ENCODE data around the gene FKBP2. TPM values are rescaled to one million over a fixed set of nuclear protein-coding genes. Genes with fewer than 3 reads are reported as not detected.
A peak's percentile ranks its signal among the peaks of the same experiment; 100 is the strongest.

Gene FKBP2
- total RNA-seq, 1 donor from 2014 or later, result 41.5 TPM

DNA sequence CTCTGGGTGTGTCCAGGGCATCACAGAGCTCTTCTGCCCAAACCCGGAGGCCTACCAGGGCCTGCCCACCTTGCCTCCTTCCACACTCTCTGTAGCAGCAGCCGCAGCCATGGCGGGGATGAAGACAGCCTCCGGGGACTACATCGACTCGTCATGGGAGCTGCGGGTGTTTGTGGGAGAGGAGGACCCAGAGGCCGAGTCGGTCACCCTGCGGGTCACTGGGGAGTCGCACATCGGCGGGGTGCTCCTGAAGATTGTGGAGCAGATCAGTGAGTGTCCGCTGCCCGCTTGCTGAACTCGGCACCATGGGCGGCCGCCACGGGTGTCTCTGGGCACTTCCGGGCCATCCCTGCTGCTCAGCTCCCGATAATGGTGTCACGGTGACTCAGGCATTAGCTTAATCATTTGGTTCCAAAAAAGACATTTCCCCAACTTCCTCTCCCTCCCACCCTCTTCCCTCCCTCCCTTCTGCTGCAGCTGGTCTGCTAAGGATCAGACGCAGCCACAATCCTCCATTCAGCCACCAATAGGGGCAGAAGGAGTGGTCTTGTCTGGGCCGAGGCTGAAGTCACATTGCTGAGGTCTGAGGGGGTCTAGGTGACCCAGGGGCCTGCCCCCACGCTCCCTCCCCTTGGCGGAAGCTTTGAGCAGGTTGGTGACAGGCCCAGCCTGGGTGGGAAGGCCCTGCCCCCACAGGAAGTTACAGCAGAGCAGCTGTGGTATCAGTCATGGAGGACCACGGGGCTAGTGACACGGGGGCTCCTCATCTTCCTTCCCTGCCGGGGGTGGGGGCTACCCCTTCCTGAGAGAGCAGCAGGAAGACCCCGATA, 33.4 kb upstream of the FKBP2 start:
- TF ChIP-seq, protein P1, sequence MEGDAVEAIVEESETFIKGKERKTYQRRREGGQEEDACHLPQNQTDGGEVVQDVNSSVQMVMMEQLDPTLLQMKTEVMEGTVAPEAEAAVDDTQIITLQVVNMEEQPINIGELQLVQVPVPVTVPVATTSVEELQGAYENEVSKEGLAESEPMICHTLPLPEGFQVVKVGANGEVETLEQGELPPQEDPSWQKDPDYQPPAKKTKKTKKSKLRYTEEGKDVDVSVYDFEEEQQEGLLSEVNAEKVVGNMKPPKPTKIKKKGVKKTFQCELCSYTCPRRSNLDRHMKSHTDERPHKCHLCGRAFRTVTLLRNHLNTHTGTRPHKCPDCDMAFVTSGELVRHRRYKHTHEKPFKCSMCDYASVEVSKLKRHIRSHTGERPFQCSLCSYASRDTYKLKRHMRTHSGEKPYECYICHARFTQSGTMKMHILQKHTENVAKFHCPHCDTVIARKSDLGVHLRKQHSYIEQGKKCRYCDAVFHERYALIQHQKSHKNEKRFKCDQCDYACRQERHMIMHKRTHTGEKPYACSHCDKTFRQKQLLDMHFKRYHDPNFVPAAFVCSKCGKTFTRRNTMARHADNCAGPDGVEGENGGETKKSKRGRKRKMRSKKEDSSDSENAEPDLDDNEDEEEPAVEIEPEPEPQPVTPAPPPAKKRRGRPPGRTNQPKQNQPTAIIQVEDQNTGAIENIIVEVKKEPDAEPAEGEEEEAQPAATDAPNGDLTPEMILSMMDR (IDR thresholded peaks at IDR 0.05; ENCODE audit: insufficient read depth, low read depth, low read length), result no peak
- TF ChIP-seq EZH2 (IDR thresholded peaks at IDR 0.05; ENCODE audit: insufficient read depth, low read length), result no peak
- peaks cover 21% of the 10 kb centered on the region for H3K36me3 ChIP-seq (ENCODE audit: insufficient read depth, low read length)
- Mint-ChIP-seq H3K27ac (ENCODE audit: unreplicated experiment) (peak overlapping the region; percentile 78), H3K9me3 (ENCODE audit: unreplicated experiment) (no peaks in the 10 kb centered on the region), H3K4me3 (ENCODE audit: unreplicated experiment) (no peak overlapping the region), H3K4me1 (ENCODE audit: low read depth, unreplicated experiment) (peaks cover 17% of the 10 kb centered on the region), H3K27me3 (ENCODE audit: low read depth, unreplicated experiment) (no peaks in the 10 kb centered on the region), H3K36me3 (ENCODE audit: low read depth, unreplicated experiment) (peaks cover 21% of the 10 kb centered on the region)
- DNase-seq (ENCODE audit: low read depth), result peak; percentile 73
- H3K27me3 ChIP-seq (ENCODE audit: insufficient read depth, low read length), result no peaks in the 10 kb centered on the region
- peak overlapping the region; percentile 30 for H2AFZ ChIP-seq (ENCODE audit: low read depth, low read length)
- no peak overlapping the region for H3K4me3 ChIP-seq (ENCODE audit: insufficient read depth, low read depth, low read length)
- no peaks in the 10 kb centered on the region for H3K79me2 ChIP-seq (ENCODE audit: insufficient read depth, low read length)
- H3K4me1 ChIP-seq (ENCODE audit: insufficient read depth, low read length), result peaks cover 25% of the 10 kb centered on the region
- H3K27ac ChIP-seq (ENCODE audit: low read depth, low read length), result peak overlapping the region; percentile 65
- H3K9ac ChIP-seq (ENCODE audit: low read length), result peak overlapping the region; percentile 38
- no peaks in the 10 kb centered on the region for H3K9me3 ChIP-seq (ENCODE audit: insufficient read depth, low read depth, low read length)
- FAIRE-seq, result no peak
- peaks cover 20% of the 10 kb centered on the region for H4K20me1 ChIP-seq (ENCODE audit: insufficient read depth, low read length)
- H3K4me2 ChIP-seq (ENCODE audit: low read length), result peak overlapping the region; percentile 75

GRCh38 chr11:64208086-64208795, 32.7 kb upstream of the FKBP2 start:
- Histone ChIP-seq H3K27me3 (ENCODE audit: insufficient read depth, low read length) (no peaks in the 10 kb centered on the region), H3K27ac (ENCODE audit: low read depth, low read length) (peak overlapping the region; percentile 65), H4K20me1 (ENCODE audit: insufficient read depth, low read length) (peaks cover 14% of the 10 kb centered on the region), H3K36me3 (ENCODE audit: insufficient read depth, low read length) (peaks cover 14% of the 10 kb centered on the region), H2AFZ (ENCODE audit: low read depth, low read length) (peak overlapping the region; percentile 30), H3K9me3 (ENCODE audit: insufficient read depth, low read depth, low read length) (no peaks in the 10 kb centered on the region), H3K4me3 (ENCODE audit: insufficient read depth, low read depth, low read length) (no peak overlapping the region), H3K4me1 (ENCODE audit: insufficient read depth, low read length) (peaks cover 25% of the 10 kb centered on the region), H3K4me2 (ENCODE audit: low read length) (peak overlapping the region; percentile 75), H3K9ac (ENCODE audit: low read length) (peak overlapping the region; percentile 38), H3K79me2 (ENCODE audit: insufficient read depth, low read length) (no peaks in the 10 kb centered on the region)
- H3K4me3 Mint-ChIP-seq (ENCODE audit: unreplicated experiment), result no peak overlapping the region
- no peak overlapping the region for H3K27ac Mint-ChIP-seq (ENCODE audit: unreplicated experiment)
- peaks cover 19% of the 10 kb centered on the region for H3K36me3 Mint-ChIP-seq (ENCODE audit: low read depth, unreplicated experiment)
- TF ChIP-seq EZH2 (IDR thresholded peaks at IDR 0.05; ENCODE audit: insufficient read depth, low read length), result no peak
- TF ChIP-seq, protein P1 (IDR thresholded peaks at IDR 0.05; ENCODE audit: insufficient read depth, low read depth, low read length), result no peak
- DNase-seq (ENCODE audit: low read depth) (no peak), FAIRE-seq (no peak)
- no peaks in the 10 kb centered on the region for H3K9me3 Mint-ChIP-seq (ENCODE audit: unreplicated experiment)
- H3K27me3 Mint-ChIP-seq (ENCODE audit: low read depth, unreplicated experiment), result no peaks in the 10 kb centered on the region
- H3K4me1 Mint-ChIP-seq (ENCODE audit: low read depth, unreplicated experiment), result peaks cover 15% of the 10 kb centered on the region
